Upper lobe of left lung (tissue), 4 donors: Measurements from ENCODE around the gene STEAP1B.

Source experiments
- CTCF ChIP-seq, 6 experiments: fragments of 450-650 bp in 4 of 6; fragments of 200-600 bp in 2 of 6; sonication (generic) in 2 of 6; IDR thresholded peaks; one replicate each; pipeline ENCODE4 v1.5.1; 2016 to 2019; ENCODE audit warnings: antibody characterized with exemption in 6 of 6
- EP300 ChIP-seq, 4 donors: sonication (generic); formaldehyde crosslinking; IDR thresholded peaks; one replicate each; pipeline ENCODE4 v1.5.1; 2017; ENCODE audit warnings: antibody characterized with exemption in 4 of 4, control low read depth in 2 of 4
- POLR2AphosphoS5 ChIP-seq, 2 donors: sonication (generic); formaldehyde crosslinking; IDR thresholded peaks; one replicate each; pipeline ENCODE4 v1.5.1; 2017; ENCODE audit warnings: antibody characterized with exemption in 2 of 2

- no peak for TF ChIP-seq POLR2AphosphoS5 (IDR thresholded peaks at IDR 0.05)
- no peak for TF ChIP-seq CTCF (IDR thresholded peaks at IDR 0.05)
- TF ChIP-seq EP300 (IDR thresholded peaks at IDR 0.05), result no peak
Observed at GRCh38 chr7:22400936-22401553, 98.9 kb downstream of the STEAP1B start.
